Activated CD4-positive, alpha-beta T cell treated with anti-CD3 and anti-CD28 coated beads, Interleukin-2, amount 10 ng/mL, durations not matched to agents 7 days and 5 days (primary cell): ENCODE results near the gene PLCD1. TPM values are rescaled to one million over a fixed set of nuclear protein-coding genes. Genes with fewer than 3 reads are reported as not detected.

Experiments
- CTCF ChIA-PET: fragments of 350-600 bp; sonication (Branson Sonifier 250); formaldehyde crosslinking; loops from one replicate; lab custom pipeline; 2021; ENCODE audit warnings: antibody characterized with exemption; lab: Charles Lee
- POLR2A ChIA-PET: fragments of 350-600 bp; sonication (Branson Sonifier 250); formaldehyde crosslinking; loops from one replicate; lab custom pipeline; 2021; ENCODE audit warnings: antibody characterized with exemption; lab: Charles Lee
- DNase-seq: peaks from one replicate; pipeline ENCODE4 v3.0.0-alpha.2; 2020
- H3K27ac Mint-ChIP-seq: one replicate; pipeline ENCODE4 v1.8.0; 2021; ENCODE audit warnings: mild to moderate bottlenecking, moderate library complexity, mixed read lengths
- H3K27me3 Mint-ChIP-seq: one replicate; pipeline ENCODE4 v1.8.0; 2021; ENCODE audit warnings: mixed read lengths
- H3K36me3 Mint-ChIP-seq: one replicate; pipeline ENCODE4 v1.8.0; 2021; ENCODE audit warnings: low read depth, mixed read lengths
- H3K4me1 Mint-ChIP-seq: one replicate; pipeline ENCODE4 v1.8.0; 2021; ENCODE audit warnings: mixed read lengths
- H3K4me3 Mint-ChIP-seq: one replicate; pipeline ENCODE4 v1.8.0; 2021; ENCODE audit warnings: mild to moderate bottlenecking, moderate library complexity, mixed read lengths
- H3K9me3 Mint-ChIP-seq: one replicate; pipeline ENCODE4 v1.8.0; 2021; ENCODE audit warnings: mixed read lengths
- total RNA-seq, 2 experiments: library from RNA; stranded (reverse); gene quantifications; one replicate each; pipeline ENCODE4 v1.2.3, GENCODE V29; 2021

PLCD1 gene
- total RNA-seq, 2 experiments from 2014 or later, result 18.3 to 21.2 TPM

- CTCF ChIA-PET, result interaction anchor here (1.0 to 1.5 kb wide), 2 partner anchors 11 to 34 kb away, joined by 3 to 6 read pairs; no protein-coding TSS in a partner anchor
- Mint-ChIP-seq H3K9me3 (no peaks in the 10 kb centered on the region), H3K4me3 (no peak overlapping the region), H3K4me1 (peaks cover 14% of the 10 kb centered on the region), H3K36me3 (no peaks in the 10 kb centered on the region), H3K27me3 (no peaks in the 10 kb centered on the region), H3K27ac (no peak overlapping the region)
- POLR2A ChIA-PET, result no interaction called here
- no peak for DNase-seq
Observed at GRCh38 chr3:38008191-38008701, 21.2 kb downstream of the PLCD1 start.

DNA sequence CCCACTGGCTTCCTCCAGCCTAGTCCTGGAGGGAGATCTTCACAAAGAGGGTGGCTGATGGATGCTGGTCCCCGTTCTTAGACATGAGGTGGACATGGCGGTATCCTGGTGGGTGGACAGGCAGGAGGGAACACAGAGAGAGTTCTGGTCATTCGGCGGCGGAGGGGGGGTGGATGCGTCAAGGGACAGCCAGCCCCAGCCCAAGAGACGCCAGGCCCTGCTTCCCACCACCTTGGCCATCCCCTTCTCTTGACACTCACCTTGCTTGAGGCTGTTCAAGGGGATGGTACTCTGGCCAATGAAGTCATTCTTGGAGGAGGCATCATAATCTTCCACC lies 21.7 kb downstream of the PLCD1 start:
- Mint-ChIP-seq H3K36me3 (no peaks in the 10 kb centered on the region), H3K9me3 (no peaks in the 10 kb centered on the region), H3K27me3 (no peaks in the 10 kb centered on the region), H3K4me3 (no peak overlapping the region), H3K27ac (no peak overlapping the region), H3K4me1 (peaks cover 14% of the 10 kb centered on the region)
- no peak for DNase-seq
- ChIA-PET POLR2A (no interaction called here), CTCF (interaction anchor here (1.5 kb wide), 1 partner anchor 10 kb away, joined by 6 read pairs; no protein-coding TSS in a partner anchor)

GRCh38 chr3:38006445-38006995 lies 22.9 kb downstream of the PLCD1 start:
- Mint-ChIP-seq H3K36me3 (peaks cover 7% of the 10 kb centered on the region), H3K27me3 (no peaks in the 10 kb centered on the region), H3K9me3 (no peaks in the 10 kb centered on the region), H3K27ac (no peak overlapping the region), H3K4me1 (peaks cover 14% of the 10 kb centered on the region), H3K4me3 (no peak overlapping the region)
- no peak for DNase-seq
- ChIA-PET POLR2A (no interaction called here), CTCF (interaction anchor here (1.0 to 1.5 kb wide), 3 partner anchors 9 to 21 kb away, joined by 3 to 6 read pairs (median 3); no protein-coding TSS in a partner anchor)

DNA sequence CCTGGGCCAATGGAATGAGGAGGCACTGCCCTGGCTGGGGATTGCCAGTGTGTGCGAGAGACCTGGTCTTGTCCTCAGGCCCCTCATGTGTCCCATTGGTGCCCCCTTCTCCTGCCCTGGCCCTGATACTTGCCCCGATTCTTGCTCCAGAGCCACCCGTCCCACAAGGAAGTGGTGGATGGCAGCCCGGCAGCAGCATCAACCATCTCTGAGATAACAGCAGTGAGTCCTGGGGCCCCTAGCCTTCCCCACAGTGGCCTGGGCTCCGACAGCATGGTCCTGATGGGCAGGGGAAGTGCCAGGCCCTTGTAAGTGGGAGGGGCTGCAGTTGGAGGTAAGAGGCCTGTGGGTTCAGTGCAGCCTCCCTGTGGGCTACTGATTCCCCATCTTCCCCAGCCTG lies 23.4 kb downstream of the PLCD1 start:
- no peak overlapping the region for H3K4me3 Mint-ChIP-seq
- no peaks in the 10 kb centered on the region for H3K9me3 Mint-ChIP-seq
- H3K4me1 Mint-ChIP-seq, result peaks cover 14% of the 10 kb centered on the region
- POLR2A ChIA-PET, result no interaction called here
- DNase-seq, result no peak
- H3K27me3 Mint-ChIP-seq, result no peaks in the 10 kb centered on the region
- CTCF ChIA-PET, result interaction anchor here (1.3 kb wide), 1 partner anchor 14 kb away, joined by 3 read pairs; no protein-coding TSS in a partner anchor
- H3K36me3 Mint-ChIP-seq, result peaks cover 7% of the 10 kb centered on the region
- no peak overlapping the region for H3K27ac Mint-ChIP-seq

GRCh38 chr3:38005076-38006020 lies 24.1 kb downstream of the PLCD1 start:
- no peak for DNase-seq
- H3K4me1 Mint-ChIP-seq, result peaks cover 14% of the 10 kb centered on the region
- no peaks in the 10 kb centered on the region for H3K9me3 Mint-ChIP-seq
- no peaks in the 10 kb centered on the region for H3K27me3 Mint-ChIP-seq
- H3K36me3 Mint-ChIP-seq, result peaks cover 10% of the 10 kb centered on the region
- CTCF ChIA-PET, result interaction anchor here (0.6 to 1.0 kb wide), 4 partner anchors 8 to 487 kb away, joined by 3 to 5 read pairs (median 3); no protein-coding TSS in a partner anchor
- H3K4me3 Mint-ChIP-seq, result no peak overlapping the region
- POLR2A ChIA-PET, result interaction anchor here (0.7 kb wide), 1 partner anchor 223 kb away, joined by 3 read pairs; no protein-coding TSS in a partner anchor
- H3K27ac Mint-ChIP-seq, result no peak overlapping the region

DNA sequence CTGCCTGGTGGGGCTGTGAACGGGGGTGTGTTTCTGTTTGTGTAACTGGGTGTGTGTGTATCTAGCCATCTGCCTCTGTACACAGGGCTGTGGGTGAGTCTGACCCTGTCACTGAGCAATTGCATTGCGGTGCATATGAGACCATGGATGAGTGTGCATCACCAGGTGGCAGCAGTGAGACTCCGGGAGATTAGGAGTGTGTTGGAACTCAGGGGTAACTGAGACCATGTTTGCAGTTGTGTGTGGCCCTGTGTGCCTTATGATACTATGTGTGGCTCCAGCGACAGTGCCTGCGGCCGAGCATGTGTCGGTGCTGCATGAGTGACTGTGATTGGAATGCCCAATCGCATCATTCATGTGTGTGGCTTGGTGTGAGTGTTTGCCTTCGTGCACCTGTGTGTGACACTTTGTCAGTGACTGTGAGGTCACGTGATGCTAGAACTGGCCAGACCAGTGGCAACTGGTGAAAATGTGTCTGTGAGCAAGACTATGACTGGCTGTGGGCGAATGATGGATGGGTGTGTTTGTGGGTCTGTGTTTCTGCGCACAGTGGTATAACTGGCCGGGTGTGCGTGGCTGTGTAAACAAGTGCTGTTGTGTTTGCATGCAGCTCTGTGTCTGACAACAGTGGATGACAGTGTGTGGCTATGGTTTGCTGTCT lies 24.9 kb downstream of the PLCD1 start:
- DNase-seq, result peak; percentile 70
- H3K4me1 Mint-ChIP-seq, result peaks cover 16% of the 10 kb centered on the region
- no peak overlapping the region for H3K4me3 Mint-ChIP-seq
- peaks cover 14% of the 10 kb centered on the region for H3K36me3 Mint-ChIP-seq
- peak overlapping the region; percentile 7 for H3K27ac Mint-ChIP-seq
- no peaks in the 10 kb centered on the region for H3K9me3 Mint-ChIP-seq
- POLR2A ChIA-PET, result no interaction called here
- H3K27me3 Mint-ChIP-seq, result no peaks in the 10 kb centered on the region
- CTCF ChIA-PET, result interaction anchor here (0.7 to 1.6 kb wide), 8 partner anchors 8 to 40 kb away, joined by 3 to 8 read pairs (median 4); no protein-coding TSS in a partner anchor

GRCh38 chr3:38003817-38004414 lies 25.5 kb downstream of the PLCD1 start:
- DNase-seq, result no peak
- ChIA-PET POLR2A (no interaction called here), CTCF (interaction anchor here (0.7 to 1.6 kb wide), 8 partner anchors 9 to 41 kb away, joined by 3 to 8 read pairs (median 4); no protein-coding TSS in a partner anchor)
- Mint-ChIP-seq H3K4me3 (no peak overlapping the region), H3K27me3 (no peaks in the 10 kb centered on the region), H3K9me3 (no peaks in the 10 kb centered on the region), H3K4me1 (peaks cover 22% of the 10 kb centered on the region), H3K27ac (peak overlapping the region; percentile 71), H3K36me3 (peaks cover 19% of the 10 kb centered on the region)

GRCh38 chr3:38003371-38003816 lies 26.0 kb downstream of the PLCD1 start:
- peak; percentile 49 for DNase-seq
- Mint-ChIP-seq H3K9me3 (no peaks in the 10 kb centered on the region), H3K27ac (no peak overlapping the region), H3K4me3 (no peak overlapping the region), H3K27me3 (no peaks in the 10 kb centered on the region), H3K4me1 (peaks cover 26% of the 10 kb centered on the region), H3K36me3 (peaks cover 19% of the 10 kb centered on the region)
- CTCF ChIA-PET, result interaction anchor here (0.7 to 1.6 kb wide), 8 partner anchors 10 to 42 kb away, joined by 3 to 8 read pairs (median 4); no protein-coding TSS in a partner anchor
- POLR2A ChIA-PET, result no interaction called here

DNA sequence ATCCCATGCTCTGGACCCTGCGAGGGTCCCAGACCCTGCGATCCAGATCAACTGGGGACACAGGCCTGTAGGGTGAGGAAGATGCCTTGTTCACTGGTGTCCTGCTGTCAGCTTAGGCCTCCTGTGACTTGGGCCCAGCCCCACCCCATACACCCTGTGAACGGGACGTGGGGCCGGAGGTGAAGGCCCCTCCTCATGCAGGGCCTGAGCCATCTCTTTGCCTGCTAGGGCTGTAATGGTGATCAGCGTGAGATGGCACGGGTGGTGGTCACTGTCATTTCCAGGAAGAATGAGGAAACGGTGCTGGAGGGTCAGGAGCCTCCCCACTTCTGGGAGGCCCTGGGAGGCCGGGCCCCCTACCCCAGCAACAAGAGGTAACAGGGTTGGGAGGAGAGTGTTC lies 26.5 kb downstream of the PLCD1 start:
- Mint-ChIP-seq H3K27ac (no peak overlapping the region), H3K4me1 (peaks cover 30% of the 10 kb centered on the region), H3K4me3 (no peak overlapping the region), H3K27me3 (no peaks in the 10 kb centered on the region), H3K9me3 (no peaks in the 10 kb centered on the region), H3K36me3 (peaks cover 19% of the 10 kb centered on the region)
- DNase-seq, result no peak
- CTCF ChIA-PET, result interaction anchor here (1.0 to 1.6 kb wide), 4 partner anchors 10 to 19 kb away, joined by 3 to 8 read pairs (median 4); no protein-coding TSS in a partner anchor
- POLR2A ChIA-PET, result no interaction called here

DNA sequence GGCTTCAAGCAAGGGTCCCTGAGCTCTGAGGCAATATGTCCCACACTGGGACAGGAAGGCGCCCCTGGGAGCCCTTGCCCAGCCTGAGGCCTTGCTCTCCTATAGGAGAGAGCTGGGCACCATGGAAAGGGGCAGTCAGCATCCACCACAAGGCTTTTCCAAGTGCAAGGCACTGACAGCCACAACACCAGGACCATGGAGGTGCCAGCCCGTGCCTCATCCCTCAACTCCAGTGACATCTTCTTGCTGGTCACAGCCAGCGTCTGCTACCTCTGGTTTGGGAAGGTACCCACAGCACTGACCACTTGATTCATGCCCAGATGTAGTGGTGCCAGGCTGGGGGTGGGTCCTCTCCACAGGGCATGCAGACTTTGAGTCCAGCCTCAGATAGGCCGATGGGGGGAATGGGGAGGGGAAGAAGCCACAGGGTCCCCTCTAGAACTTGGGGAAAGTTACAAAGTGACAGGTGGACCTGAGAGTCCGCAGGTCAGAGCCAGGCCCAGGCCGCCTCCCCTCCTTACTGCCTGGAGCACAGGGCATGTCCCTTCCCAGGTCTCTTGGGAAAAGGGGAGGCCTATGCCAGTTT lies 27.1 kb downstream of the PLCD1 start:
- DNase-seq, result no peak
- H3K36me3 Mint-ChIP-seq, result peaks cover 19% of the 10 kb centered on the region

DNA sequence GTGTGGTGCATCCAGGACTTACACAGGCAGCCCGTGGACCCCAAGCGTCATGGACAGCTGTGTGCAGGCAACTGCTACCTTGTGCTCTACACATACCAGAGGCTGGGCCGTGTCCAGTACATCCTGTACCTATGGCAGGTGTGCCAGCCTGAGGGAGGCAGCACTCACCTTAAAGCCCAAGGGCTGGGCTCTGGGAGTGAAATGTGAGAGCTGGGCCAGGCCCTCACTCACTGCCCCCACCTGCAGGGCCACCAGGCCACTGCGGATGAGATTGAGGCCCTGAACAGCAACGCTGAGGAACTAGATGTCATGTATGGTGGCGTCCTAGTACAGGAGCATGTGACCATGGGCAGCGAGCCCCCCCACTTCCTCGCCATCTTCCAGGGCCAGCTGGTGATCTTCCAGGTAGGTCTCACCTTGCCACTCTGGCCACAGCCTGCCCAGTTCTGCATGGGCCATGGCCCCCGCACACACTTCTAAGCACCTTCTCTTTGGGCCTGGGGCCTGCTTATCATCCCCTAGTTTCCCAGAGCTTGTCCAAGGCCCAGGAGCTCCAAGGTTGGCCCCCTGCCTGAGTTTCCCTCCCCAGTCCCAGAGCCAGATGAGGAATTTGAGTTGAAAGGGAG lies 27.9 kb downstream of the PLCD1 start:
- Mint-ChIP-seq H3K9me3 (no peaks in the 10 kb centered on the region), H3K27me3 (no peaks in the 10 kb centered on the region), H3K36me3 (peaks cover 27% of the 10 kb centered on the region), H3K4me3 (no peak overlapping the region), H3K4me1 (peaks cover 41% of the 10 kb centered on the region), H3K27ac (no peak overlapping the region)
- POLR2A ChIA-PET, result no interaction called here
- DNase-seq, result no peak
- CTCF ChIA-PET, result interaction anchor here (1.0 to 1.4 kb wide), 6 partner anchors 10 to 146 kb away, joined by 3 to 6 read pairs (median 3); no protein-coding TSS in a partner anchor

More for the DNA sequence above, 27.1 kb downstream of the PLCD1 start:
- H3K27me3 Mint-ChIP-seq, result no peaks in the 10 kb centered on the region
- H3K27ac Mint-ChIP-seq, result no peak overlapping the region
- H3K4me1 Mint-ChIP-seq, result peaks cover 33% of the 10 kb centered on the region
- no peaks in the 10 kb centered on the region for H3K9me3 Mint-ChIP-seq
- POLR2A ChIA-PET, result no interaction called here
- H3K4me3 Mint-ChIP-seq, result no peak overlapping the region
- CTCF ChIA-PET, result interaction anchor here (1.0 to 1.3 kb wide), 4 partner anchors 11 to 146 kb away, joined by 3 to 6 read pairs (median 3); no protein-coding TSS in a partner anchor
